H7 (cell line): Measurements from ENCODE around the gene ADGRL3. TPM values are rescaled to one million over a fixed set of nuclear protein-coding genes. Genes with fewer than 3 reads are reported as not detected.

Source experiments
- DNase-seq: peaks from one replicate; pipeline ENCODE4 v3.0.0; 2012
- H3K27me3 ChIP-seq: 2 replicates; pipeline ENCODE4 v1.6.0; 2011; ENCODE audit warnings: mild to moderate bottlenecking, low read length; ENCODE audit not compliant: control insufficient read depth, insufficient read depth
- H3K36me3 ChIP-seq: replicated peaks from 2 replicates; pipeline ENCODE4 v1.5.1; 2011; ENCODE audit warnings: low read length; ENCODE audit not compliant: control insufficient read depth, insufficient read depth
- H3K4me3 ChIP-seq: 2 replicates; pipeline ENCODE4 v1.5.1; 2011; ENCODE audit warnings: low read depth, mild to moderate bottlenecking, control low read depth, low read length, moderate library complexity; ENCODE audit not compliant: insufficient read depth
- total RNA-seq: library from RNA; depleted of rRNA; stranded (reverse); fragments of >200 nt; shearing (Covaris generic); gene quantifications from 2 replicates; pipeline ENCODE4 v1.2.3, GENCODE V29; 2014

ADGRL3 gene
- total RNA-seq, 1 experiment from 2014 or later, result 6.8 TPM

DNA sequence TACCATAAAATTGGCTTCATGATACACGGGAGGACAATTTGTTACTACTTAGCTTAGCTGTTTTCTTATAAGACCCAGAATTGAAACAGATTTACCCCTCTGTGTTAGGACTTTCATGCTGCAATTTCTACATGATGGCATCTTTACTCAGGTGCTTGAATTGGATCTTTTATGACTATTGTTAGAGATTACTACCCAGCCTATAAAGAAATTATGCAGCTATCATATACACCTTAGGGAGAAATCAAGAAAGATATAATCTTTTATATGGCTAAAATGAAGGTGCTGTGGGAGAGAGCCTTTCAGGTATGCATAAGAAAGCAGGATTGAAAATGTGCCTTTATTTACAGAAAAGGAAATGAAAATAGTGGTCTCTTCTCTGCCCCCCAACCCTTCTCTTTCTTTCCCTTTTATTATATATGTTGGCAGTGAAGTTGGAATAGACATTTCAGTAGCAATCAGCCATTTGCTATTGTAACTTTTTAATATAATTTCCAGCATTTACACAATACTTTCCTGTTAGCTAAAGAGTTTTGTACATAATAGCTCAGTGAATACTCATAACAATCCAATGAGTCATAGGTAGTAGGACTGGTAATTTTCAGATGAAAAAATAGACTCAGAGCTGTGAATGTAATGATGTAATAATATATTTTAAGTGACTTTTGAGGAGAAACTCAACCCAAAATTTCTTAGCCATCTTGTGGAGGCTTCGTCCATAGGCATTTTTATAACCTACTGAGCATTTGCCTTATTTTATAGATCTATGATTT is 311.8 kb downstream of the ADGRL3 start:
- no peaks in the 10 kb centered on the region for H3K36me3 ChIP-seq
- DNase-seq, result no peak

DNA sequence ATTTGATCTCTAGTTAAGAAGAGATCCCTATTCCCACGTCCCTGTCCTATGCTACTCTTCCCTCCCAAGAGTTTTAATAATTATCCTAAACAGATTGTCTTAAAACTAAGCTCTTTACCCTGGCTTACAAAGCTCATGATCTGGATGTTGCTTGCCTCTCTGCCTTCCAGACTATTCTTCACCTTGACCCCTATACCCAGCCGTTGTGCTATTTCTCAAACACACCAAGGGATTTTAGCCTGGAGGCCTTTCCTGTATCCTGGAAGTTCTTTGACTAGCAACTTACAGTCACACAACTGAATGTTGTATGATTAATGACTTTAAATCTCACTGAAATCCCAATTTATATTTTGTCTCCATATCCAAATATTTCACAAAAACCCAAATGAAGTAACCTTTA is 314.9 kb downstream of the ADGRL3 start:
- H3K4me3 ChIP-seq, result no peak overlapping the region
- H3K27me3 ChIP-seq, result no peaks in the 10 kb centered on the region
- DNase-seq, result no peak
- H3K36me3 ChIP-seq, result no peaks in the 10 kb centered on the region

More for the DNA sequence above, 311.8 kb downstream of the ADGRL3 start:
- Histone ChIP-seq H3K27me3 (no peaks in the 10 kb centered on the region), H3K4me3 (no peak overlapping the region)

DNA sequence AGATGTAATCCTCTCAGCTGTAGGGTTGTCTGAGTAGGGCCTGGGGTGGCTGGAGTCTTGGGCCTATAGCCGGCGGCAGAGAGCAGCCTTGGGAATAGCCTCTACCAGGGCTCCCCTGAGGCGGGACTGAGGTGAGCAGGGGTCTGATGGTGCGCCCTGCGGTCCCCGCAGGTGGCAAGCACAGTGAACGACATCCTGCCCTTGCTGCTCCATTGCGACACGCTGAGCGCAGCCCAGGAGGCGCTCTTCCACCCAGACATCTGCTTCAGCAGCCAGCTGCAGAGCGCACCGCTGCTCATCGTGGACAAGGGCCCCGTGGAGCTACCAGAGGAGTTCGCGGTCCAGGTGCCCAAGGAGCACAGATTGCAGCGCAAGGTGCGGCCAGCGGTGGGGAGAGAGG is 317.0 kb downstream of the ADGRL3 start:
- H3K4me3 ChIP-seq, result peak overlapping the region; percentile 11; the same call in 1 of the 2 replicates
- H3K27me3 ChIP-seq, result no peaks in the 10 kb centered on the region
- peak; percentile 67 for DNase-seq
- H3K36me3 ChIP-seq, result no peaks in the 10 kb centered on the region

DNA sequence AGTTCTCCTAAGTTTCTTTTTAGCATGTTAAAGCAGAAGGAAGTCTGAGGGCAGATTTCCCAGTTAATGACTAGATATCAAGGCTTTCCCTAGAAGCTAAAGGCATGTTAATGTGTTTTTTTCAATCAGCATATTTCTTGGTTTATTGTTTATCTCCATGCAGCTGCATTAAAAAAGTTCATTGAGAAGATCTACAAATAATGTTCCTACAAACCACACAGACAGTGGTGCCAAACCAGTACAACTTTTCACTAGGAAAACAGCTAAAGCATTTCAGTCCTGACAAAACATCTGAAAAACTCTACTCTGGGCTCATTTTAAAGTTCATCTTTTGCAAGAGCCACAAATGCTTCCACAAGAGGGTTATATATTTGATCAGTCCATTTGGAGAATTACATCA is 320.0 kb downstream of the ADGRL3 start:
- Histone ChIP-seq H3K36me3 (no peaks in the 10 kb centered on the region), H3K4me3 (no peak overlapping the region), H3K27me3 (no peaks in the 10 kb centered on the region)
- DNase-seq, result no peak

DNA sequence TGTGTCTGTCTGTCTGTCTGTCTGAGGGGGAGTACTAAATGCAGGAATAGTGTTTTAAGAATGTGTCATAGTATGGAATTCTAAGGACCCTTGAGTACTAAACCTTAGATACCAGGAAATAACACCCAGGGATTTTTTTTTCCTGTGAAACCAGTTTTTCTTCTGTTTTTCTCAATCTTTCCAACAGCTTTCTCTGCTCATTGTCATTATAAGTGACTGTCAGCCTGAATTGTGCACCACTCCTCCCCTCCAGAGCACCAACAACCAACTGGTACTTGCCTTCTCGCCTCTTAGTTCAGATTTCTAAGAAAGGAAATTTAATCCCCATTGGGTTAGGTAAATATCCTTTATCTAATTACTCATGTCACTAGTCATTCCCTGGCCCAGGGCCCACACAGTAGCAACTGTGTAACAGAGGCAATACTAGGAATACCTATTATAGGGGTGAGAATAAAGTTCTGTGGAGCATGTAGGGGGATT is 320.6 kb downstream of the ADGRL3 start:
- Histone ChIP-seq H3K4me3 (no peak overlapping the region), H3K36me3 (no peaks in the 10 kb centered on the region), H3K27me3 (no peaks in the 10 kb centered on the region)
- peak; percentile 13 for DNase-seq

DNA sequence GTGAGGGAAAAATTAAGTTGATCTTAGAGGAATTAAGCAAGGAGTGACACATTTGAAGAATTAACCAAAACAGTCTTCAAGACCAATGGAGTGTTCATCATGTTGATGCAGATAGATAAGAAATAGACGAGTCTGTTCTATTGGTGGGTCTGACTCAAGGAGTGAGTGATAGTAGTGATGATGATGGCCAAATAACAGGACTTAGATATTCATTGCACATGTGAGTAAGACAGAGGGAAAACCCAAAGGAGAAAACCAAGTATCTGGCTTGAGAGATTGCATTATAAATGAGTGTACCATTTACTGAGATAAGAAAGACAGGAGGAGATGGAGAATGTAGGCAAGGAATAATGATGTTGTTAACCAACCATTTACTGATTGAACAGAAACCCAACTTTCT is 321.3 kb downstream of the ADGRL3 start:
- DNase-seq, result no peak
- Histone ChIP-seq H3K36me3 (no peaks in the 10 kb centered on the region), H3K27me3 (no peaks in the 10 kb centered on the region), H3K4me3 (no peak overlapping the region)

DNA sequence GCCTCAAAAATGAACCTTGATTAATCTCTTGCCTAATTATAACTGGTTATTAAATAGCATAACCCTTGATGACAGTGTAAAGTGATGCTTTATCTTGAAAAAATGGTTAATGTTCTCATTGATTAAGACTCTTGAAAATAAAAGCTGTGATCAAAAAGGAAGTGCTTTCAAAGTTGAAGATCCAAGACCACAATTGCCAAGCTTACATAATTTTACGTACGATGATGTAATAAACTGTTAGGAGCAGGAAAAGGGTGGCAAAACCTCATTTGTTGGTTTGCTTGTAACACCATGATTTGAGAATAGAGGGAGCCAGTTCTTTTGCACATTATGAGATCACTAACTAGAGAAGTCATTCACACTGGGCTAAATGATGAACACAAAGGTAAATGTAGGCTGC is 322.2 kb downstream of the ADGRL3 start:
- no peak for DNase-seq
- Histone ChIP-seq H3K4me3 (no peak overlapping the region), H3K27me3 (no peaks in the 10 kb centered on the region), H3K36me3 (no peaks in the 10 kb centered on the region)

DNA sequence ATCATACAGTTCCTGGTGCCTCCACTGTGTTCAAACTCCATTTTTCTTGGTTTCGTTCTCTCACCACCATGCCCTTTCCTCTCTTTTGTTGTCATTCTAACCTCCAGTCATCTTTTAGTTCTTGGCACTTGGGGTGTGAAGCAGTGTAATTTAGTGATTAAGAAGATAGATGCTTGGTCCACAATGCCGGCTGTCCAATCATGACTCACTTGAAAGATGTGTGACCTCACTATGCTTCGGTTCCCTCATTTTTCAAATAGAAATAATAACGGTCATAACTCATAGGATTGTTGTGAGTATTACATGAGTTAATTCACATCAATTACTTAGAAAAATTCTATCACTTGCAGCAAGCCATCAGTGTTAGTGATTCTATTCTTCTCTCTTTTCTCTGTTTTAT is 327.8 kb downstream of the ADGRL3 start:
- no peak overlapping the region for H3K4me3 ChIP-seq
- no peaks in the 10 kb centered on the region for H3K36me3 ChIP-seq
- no peaks in the 10 kb centered on the region for H3K27me3 ChIP-seq
- DNase-seq, result no peak

DNA sequence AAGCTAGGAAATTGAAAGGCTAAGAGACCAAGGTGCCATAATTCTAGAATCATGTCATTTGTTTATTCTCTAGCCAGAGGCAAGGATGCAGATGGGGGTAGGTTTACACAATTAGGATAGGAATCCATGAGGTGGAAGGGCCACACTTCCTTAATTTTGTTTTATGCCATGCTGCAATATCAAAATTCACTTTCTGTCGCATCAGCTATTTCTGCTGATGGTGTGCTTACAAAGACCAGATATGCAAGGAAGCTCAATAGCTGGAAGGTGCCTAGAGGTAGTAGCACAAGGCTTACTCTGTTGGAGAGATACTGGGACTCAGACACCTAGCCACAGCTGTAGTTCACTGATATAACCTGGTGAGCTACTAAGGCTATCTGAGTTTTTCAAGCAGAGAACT is 328.5 kb downstream of the ADGRL3 start:
- Histone ChIP-seq H3K27me3 (no peaks in the 10 kb centered on the region), H3K36me3 (no peaks in the 10 kb centered on the region), H3K4me3 (no peak overlapping the region)
- DNase-seq, result no peak

DNA sequence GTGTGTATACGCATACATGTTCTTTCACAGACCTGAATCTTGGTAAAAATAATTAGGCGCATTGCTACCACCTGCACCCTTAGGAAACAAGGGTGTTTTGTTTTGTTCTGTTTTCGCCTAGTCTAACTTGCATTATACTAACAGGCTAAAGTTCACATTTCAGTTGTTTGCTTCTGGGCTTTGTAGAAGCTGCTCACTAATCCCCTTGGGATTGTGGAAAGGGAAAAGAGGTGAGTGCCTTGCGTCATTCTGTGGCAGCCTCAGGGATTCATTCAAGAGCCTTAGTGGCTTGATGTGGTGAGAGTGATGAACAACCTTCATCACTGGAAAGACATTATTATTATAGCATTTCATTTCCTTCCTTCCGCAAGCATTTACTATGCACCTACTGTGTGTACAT is 331.1 kb downstream of the ADGRL3 start:
- Histone ChIP-seq H3K27me3 (no peaks in the 10 kb centered on the region), H3K36me3 (no peaks in the 10 kb centered on the region), H3K4me3 (no peak overlapping the region)
- no peak for DNase-seq

DNA sequence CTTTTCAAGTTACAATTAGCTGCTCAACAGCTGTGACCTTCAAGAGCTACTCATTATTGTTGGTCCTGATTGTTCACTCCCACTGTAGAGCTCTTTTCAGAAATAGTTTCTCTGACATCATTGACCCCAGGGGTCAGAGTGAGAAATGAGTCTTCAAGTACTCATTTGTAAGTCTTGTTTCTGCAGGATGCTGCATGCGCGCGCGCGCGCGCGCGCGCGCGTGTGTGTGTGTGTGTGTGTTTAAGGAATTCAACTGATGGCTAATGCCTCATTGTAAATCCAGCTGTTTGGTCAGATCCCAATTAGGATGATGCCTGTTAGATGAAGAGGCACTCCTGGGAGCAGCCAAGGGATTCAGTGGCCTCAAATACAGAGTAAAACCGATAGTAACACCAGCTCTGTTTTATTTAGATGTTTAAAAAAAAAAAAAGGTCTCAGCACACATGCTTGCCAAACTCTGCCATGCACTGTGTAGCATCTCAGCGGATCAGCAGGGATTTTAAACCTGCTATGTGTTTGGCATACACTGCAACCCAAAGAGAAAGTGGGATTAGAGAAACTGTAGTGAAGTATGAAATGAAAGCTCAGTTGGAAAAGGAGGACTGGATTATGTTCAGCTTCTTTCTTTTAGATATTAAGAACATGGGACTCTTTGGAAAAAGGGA is 332.3 kb downstream of the ADGRL3 start:
- H3K4me3 ChIP-seq, result no peak overlapping the region
- no peaks in the 10 kb centered on the region for H3K27me3 ChIP-seq
- no peak for DNase-seq
- no peaks in the 10 kb centered on the region for H3K36me3 ChIP-seq

DNA sequence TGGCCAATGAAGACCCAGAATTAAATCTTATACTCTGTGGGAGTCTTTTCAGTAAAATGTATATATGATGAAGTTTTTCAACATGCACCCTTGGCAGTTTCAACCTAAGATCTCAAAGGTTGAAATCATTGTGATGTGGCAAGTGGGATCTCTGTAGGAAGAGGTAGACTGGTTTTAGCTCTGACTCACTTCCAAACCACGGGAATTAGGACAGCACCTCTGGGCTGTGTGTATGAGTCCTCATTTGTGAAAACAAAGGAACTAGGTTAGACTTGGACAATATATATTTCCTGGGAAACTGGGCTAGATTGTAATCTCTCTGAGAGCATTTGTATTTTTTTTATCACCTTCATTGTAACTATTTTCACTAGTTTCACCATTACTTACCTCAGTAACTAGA is 333.0 kb downstream of the ADGRL3 start:
- no peak for DNase-seq
- Histone ChIP-seq H3K4me3 (no peak overlapping the region), H3K27me3 (no peaks in the 10 kb centered on the region), H3K36me3 (no peaks in the 10 kb centered on the region)

DNA sequence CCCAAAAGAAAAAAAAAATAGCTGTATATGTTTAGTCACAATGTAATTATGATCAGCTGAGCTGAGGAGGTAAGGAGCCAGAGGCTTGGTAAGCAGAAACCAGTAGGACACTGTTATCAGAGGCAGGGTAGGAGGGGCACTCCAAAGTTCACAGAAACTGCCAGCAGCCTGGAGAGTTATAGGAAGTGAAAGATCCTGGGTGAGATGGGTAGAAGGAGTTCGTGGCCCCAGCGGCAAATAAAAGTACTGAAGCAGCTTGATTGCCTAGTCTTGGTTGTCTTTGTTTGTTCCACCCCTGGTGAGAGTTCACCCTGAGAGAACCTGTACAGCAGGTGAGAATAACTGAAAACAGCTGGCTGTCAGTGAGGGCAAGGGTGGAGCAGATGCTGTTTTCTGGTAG is 340.8 kb downstream of the ADGRL3 start:
- no peak overlapping the region for H3K4me3 ChIP-seq
- DNase-seq, result peak; percentile 23
- H3K27me3 ChIP-seq, result no peaks in the 10 kb centered on the region
- H3K36me3 ChIP-seq, result no peaks in the 10 kb centered on the region

DNA sequence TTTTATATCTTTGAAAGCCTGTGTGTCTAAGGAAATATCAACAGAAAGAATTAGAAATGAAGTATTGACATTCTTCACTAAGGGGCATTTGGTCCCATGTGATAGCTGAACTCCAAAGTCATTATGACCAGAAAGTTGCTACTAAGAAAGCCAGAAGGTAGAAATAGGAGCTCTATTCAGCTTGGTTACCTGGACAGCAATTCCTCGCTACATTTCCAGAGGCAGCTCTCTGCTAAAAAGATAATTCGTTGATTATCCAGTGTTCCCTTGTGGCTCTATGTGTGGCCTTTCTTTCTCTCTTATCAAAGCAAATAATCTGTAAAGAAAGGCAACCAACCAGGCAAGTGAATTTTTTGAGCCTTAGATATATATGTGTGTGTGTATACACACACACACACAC is 341.3 kb downstream of the ADGRL3 start:
- Histone ChIP-seq H3K4me3 (no peak overlapping the region), H3K27me3 (no peaks in the 10 kb centered on the region), H3K36me3 (no peaks in the 10 kb centered on the region)
- DNase-seq, result no peak

DNA sequence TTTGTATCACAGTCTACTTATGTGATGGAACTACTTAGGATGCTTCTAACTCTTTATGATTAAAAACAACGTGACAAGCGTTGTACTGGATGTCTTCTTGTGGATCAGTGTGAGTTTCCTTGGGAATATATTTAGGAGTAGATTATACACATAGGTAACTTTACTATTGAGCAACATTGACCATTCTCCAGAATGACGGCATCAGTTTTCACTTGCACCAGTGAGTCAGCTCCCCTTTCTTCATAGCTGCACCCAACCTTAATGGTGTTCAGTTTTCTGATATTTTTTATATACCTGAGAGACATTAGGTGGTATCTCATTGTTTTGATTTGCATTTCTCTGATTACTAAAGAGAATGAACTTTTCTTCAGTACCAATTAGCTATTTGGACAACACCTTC is 343.9 kb downstream of the ADGRL3 start:
- Histone ChIP-seq H3K36me3 (no peaks in the 10 kb centered on the region), H3K4me3 (no peak overlapping the region), H3K27me3 (no peaks in the 10 kb centered on the region)
- DNase-seq, result no peak
